Measurements from ENCODE around the gene RPP21.

Gene RPP21

DNA sequence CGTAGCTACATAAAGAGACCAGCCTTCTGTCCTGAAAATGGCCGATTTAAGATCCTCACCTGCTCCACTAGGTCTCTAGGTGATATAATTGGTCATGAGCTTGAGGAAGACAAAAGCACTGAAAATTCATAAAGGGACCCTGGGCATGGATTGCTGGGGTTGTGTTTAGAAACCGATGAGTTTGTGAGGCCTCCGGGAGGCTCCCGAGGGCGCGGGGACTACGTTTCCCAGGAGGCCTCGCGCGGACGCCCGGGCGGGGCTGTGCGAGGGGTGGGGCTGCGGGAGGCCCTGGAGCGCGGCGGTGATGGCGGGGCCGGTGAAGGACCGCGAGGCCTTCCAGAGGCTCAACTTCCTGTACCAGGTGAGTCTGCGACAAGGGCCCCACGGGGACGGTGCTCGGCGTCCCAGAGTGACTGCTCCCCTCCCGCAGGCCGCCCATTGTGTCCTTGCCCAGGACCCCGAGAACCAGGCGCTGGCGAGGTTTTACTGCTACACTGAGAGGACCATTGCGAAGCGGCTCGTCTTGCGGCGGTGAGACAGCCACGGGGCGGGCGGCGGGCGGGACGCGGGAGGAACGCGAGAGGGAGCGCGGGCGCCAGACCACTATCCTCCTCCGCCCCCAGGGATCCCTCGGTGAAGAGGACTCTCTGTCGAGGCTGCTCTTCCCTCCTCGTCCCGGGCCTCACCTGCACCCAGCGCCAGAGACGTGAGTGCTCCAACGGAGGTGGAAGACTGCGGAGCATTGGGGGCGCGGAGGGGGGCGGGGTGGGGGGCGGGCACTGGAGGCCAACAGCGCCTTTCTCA lies at the start of gene RPP21:
Gene RPP21, plus strand, starts transcription at position 289 of the 804 bp plus-strand sequence. Its CDS starts 16 bp downstream, at position 305.
- peak; percentile 69 for DNase-seq

DNA sequence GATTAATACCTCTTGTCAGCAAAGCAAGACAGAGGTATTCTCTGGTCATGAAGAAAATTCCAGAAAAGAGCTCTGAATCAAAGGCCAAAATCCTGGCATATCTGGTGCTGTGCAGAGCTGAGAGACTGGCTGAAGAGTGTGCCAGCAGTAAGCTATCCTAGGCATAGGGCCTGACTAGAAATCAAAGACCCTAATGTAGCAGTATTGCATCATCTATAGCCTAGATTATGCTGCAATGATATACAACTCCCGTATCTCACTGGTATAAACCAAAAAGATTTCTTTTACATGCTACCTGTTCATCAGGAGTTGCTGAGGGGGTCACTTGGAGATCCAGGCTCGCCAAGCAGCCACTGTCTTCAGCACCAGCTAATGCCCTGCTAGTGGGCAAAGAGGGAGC lies 49.1 kb upstream of the RPP21 start:
- DNase-seq: no peak

DNA sequence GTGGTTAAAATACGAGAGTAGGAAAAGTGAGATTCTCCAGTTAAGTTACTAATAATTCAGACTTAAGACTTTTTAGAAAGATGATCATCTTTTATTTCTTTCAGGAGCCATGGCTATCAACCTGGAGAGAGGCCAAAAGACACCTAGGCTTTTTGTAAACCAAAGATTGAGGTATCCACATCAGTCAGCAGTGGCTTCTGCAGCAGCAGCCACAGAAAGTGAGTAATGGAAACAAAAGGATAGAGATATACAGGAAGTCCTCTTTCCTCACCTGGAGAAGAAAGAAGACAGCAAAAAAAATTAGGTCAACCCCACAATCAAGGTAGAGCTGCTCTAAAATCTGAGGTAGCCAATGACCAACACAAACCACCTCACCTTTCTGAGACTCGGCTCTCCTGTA lies 41.0 kb upstream of the RPP21 start:
- no peak for DNase-seq

DNA sequence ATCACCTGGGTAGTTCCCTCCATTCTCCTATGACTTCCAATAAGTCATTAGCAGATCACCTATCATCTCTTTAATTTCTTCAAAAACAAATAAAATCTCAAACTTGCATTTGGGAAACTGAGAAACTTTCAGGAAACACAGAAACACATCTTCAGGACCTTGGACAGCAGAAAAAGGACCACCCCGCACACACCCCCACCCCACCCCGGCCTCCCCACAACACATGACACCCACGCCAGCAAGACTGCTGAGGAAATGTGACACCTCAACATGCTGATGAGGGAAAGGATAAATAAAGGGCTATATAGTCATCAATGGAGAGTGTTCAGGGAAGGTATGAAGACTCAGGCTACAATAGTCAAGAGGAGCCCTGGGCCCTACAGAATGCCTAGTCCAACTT lies 33.9 kb upstream of the RPP21 start:
- DNase-seq: no peak

DNA sequence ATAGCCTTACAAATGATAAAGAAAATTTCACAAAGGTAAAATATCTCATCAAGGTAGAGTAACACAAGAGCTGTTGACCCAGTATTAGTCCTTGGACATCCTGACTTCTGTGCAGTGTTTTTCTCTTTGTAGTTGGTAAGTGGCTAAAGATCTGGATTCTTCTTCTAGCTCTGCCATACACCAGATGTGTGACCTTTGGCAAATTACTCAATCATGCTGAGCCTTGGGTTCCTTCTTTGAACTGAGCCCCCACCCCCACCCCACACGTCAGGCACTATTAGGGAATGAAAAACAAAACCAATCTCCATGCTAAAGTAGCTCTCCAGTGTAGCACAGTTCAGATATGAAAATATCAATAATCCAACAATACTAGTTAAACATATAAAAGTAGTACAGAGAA lies 33.3 kb upstream of the RPP21 start:
- no peak for DNase-seq

DNA sequence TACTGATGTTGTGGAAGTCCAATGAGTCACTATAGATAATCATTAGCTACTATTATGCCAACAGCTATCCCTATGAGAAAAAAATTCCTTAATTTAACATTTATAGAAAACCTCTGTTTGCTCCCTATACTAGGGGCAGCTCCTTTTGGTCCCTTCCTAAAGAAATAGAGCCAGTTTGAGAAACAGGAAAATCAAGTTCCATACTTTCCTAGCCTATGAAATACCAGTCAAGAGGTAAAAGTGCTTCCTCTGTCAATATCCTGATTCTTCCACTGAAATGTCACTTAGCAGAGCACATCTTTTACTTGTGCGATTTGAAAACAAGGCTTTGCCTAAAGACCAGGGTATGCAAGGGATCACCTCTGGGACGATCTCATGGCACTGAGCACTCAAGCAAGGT lies 32.7 kb upstream of the RPP21 start:
- no peak for DNase-seq

DNA sequence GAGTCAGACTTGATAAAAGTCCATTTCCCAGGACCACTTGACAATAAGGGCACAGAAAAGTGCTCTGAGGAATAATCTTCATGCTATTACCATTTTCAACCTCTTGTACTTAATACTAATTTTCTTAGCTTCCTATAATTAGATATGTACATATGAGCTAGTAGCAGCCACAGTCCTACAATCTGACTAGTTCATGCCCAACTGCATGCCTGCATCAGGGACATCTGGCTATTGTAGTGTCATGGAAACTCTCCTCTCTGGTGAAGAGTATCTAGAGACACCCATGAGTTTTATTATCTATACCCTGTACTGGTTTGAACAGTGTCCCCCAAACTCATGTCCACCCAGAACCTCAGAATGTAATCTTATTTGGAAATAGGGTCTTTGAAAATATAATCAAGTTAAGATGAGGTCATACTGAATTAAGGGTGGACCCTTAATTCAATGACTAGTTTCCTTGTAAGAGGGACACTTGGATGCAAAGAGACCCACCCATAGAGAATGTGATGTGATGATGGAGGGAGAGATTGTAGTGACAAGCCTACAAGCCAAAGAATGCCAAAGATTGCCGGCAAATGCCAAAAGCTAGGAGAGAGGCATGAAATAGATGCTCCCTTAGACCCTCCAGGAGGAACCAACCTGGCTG lies 32.2 kb upstream of the RPP21 start:
- DNase-seq: no peak

DNA sequence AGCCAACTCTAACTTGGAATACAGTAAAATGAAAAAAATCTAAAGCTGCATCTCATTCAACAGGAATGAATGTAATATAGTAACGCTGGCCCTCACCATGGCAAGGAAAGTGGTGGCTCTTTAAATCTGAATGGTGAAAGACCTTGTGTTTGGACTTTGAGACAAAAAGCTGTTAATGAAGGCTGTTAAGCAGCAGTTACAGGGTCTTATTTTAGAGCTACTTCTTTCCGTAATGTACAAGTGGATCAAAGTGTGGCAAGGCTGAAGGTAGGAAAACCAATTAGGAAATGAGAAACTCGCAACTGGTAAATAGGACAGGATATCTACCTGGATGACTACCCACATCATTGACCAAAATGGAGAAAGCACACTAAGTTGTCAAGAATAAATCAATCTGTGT lies 29.8 kb upstream of the RPP21 start:
- no peak for DNase-seq

DNA sequence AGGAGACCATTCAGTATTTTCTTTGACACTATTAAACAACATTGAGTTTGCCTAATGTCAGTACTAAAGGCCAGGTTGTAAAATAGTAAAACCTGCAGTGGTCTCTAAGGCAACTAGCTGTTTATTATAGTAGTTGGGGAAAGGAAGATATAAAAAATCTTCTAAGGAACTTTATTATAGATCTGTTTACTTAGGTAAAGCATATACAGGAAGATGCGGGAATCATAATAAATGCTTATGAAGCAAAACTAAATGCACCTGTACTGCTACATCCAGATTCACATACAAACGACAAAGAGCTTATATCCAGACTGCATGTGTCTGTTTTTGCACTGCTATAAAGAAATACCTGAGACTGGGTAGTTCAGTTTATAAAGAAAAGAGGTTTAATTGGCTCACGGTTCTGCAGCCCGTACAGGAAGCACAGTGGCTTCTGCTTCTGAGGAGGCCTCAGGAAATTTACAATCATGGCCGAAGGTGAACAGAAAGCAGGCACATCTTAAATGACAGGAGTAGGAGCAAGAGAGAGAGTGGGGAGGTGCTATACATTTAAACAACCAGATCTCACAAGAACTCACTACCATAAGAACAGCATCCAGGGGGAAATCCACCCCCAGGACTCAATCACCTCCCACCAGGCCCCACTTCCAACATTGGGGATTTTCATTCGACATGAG lies 26.9 kb upstream of the RPP21 start:
- DNase-seq: no peak

DNA sequence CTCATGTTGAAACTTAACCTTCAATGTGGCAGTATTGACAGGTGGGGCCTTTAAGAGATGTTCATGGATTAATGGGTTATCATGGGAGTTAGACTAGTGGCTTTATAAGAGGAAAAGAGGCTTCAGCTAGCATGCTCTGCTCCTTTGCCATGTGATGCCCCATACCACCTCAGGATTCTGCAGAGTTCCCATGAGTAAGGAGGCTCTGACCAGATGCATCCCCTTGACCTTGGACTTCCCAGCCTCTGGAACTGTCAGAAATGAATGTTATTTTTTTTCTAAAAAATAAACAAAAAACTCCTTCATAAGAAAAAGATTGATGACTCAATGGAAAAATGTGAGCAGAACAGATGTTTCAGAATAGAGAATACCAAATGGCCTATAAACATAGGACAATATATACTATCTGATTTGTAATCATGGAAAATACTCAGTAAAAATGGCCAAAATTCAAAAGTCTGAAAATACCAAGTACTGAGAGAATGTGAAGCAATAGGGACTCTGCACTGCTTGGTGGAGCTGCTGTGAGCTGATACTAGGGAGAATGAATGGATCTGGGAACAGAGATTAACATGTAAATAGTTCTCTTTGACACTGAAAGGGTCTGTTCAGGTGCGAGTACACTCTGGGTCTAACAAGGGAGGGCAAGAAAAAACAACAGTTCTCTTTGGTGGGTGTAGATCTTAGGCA lies 25.7 kb upstream of the RPP21 start:
- no peak for DNase-seq

DNA sequence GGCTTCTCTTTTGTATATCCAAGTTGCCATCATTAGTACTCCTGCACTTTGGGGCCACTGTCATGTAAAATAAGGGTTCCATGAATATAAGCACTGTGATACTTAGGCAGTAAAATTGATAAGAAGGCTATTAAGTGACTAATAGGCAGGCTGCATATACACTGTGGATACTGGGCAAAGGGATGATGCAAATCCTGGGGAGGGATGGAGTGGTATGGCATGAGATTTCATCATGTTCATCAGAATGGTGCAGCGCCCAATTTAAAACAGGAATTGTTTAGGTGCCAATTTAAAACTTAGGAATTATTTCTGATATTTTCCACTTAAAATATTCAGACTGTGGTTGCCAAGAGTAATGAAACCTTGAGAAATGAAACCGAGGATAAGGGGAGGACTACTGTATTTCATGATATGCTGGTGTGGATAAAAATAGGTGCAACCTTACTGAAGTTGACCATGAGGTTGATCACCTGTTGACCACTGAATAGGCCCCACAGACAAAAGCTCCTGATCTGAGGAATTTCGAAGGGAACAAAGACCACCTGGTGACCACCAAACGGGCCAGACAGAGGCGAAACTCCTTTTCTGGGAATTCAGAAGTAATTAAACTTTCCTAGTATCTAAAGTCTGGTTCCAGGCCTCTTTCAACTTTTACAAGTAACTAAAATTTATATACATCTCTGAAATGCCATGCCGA lies 23.1 kb upstream of the RPP21 start:
- DNase-seq: no peak

DNA sequence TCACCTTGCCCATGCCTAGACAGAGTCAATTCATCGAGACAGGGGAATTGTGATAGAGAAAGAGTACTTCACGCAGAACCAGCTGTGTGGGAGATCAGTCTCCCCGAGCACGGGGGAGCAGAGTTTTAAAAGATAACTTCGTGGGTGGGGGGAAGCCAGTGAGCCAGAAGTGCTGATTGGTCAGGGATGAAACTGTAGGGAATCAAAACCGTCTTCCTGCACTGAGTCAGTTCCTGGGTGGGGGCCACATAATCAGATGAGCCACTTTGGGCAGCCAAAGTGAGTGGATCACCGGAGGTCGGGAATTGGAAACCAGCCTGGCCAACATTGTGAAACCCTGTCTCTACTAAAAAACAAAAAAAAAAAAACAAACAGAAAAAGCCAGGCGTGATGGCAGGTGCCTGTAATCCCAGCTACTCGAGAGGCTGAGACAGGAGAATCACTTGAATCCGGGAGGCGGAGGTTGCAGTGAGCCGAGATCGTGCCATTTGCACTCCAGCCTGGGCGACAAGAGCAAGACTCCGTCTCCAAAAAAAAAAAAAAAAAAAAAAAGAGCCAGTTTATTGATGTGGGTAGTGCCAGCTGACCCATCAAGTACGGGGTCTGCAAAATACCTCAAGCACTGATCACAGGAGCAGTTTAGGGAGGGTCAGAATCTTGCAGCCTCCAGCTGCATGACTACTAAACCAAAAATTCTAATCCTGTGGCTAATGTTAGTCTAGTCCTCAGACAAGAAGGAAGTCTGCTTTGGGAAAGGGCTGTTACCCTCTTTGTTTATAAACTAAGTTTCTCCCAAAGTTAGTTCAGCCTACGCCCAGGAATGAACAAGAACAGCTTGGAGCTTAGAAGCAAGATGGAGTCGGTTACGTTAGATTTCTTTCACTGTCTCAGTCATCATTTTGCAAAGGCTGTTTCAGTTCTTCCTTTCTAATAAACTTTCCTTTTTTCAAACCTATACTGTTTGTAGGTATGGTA lies 22.1 kb upstream of the RPP21 start:
- DNase-seq: peak; percentile 47

DNA sequence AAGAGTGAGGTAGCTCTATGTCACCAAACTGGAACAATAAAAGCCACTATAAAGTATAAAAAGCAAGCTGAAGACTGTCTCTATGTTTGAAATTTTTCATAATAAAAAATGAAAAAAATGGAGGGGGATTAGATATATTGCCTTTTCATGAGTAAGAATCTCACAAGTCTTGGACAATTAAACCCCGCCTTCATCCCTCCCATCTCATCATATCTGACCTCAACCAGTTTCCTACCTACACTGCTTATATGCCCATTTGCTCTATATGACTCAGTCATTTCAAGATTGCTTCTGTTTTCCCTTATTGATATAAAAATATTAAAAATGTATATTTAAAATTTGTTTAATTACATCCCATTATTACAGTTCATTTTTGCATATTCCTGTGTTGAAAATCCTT lies 21.1 kb upstream of the RPP21 start:
- no peak for DNase-seq

DNA sequence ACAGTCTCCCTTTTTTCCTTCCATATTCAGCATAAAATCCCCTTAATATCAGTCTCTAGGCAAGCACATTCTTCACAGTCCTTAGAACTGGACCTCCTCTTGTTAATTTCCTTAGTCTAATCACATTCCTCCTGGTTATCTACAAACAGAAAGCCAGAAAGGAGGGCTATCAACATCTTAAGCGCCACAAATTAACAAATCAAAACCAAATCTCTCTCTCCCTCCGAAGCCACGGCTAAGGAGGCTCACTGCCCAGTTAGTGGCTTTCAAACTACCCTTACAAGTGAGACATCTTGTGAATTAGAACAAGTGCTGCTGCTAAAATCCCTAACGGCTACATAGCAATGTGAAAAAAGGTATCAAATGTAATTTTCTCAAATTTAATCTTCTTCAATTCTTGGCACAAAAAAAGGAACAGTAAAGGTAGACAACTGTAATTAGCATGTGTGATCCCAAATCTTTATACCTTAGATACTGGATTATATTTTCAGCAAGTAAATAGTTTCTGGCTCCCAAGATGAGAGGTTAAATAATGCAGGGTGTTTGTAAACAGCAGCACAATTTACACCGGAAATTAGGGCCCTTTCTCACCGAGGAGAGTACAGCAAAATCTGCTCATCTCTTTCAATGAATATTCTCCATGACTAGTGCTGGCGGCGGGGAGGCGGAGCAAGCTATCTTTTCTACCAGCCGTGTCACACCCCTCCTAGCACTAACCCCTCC lies 19.6 kb upstream of the RPP21 start:
- no peak for DNase-seq

DNA sequence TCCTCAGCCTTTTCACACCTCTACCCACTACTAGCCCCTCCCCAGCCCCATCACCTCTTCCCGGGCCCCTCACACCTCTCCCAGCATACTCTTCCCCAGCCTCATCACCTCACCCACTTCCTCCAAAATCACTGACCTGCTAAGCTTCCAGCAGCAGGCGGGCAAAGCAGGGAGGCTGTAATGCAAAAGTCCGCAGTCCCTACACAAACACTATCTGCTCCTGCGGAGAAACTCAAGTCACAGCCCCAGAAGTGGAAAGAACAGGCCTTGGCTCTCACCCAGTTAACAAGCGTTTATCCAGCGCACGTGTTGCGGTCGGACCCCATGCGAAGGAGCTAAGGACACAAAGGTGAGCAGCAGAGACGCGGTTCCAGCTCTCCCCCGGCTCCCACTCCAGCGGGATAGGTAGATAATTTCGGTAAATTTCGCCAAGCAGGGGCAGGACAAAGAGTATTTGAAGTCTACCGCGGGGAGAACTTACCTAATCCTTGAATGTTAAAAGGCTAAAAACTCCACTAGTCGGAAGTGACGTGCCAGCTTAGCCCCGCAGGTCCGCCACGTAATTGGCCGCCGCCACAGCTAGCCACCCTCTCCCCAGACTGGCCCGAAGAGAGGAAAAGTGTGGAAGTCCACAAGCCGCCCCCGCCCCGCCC lies 19.0 kb upstream of the RPP21 start:
- peak; percentile 79 for DNase-seq

DNA sequence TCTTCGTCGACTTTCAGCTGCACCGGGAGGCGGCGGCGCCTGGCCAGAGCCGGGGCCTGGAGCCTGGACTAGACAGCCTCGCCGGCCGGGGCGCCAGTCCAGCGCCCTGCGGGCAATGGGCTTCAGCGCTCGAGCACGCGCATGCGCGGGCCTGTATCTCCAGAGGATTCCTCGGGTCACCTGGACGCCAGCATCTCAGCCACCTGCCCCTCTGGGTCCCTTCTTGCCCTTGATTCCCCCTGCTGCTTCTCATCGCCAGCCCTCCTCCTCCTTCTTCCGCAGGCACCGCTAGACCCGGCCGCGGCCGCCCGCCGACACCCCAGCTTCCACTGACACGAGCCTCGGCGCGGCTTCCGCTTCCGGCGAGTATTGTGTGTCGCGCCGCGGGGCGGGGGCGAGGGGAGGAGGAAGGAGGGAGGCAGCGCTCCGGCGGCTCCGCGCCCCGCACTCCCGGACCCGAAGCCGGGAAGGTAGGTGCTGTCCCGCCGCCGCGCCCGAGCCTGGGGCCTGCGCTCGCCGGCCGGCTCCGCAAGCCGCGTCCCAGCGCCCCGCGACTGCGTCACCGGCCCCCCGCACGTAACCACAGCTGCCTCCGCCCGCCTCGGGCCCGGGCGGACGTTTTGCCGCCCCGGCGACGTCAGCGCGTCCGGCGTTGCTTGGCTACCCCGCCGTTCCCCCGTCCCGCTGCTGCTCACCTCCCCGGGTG lies 18.3 kb upstream of the RPP21 start, which contains the start of gene TRIM39:
Gene TRIM39, plus strand, starts transcription at position 402 of the 706 bp plus-strand sequence. CDS start 2,391 bp downstream, outside the sequence.
- DNase-seq: peak; percentile 82

DNA sequence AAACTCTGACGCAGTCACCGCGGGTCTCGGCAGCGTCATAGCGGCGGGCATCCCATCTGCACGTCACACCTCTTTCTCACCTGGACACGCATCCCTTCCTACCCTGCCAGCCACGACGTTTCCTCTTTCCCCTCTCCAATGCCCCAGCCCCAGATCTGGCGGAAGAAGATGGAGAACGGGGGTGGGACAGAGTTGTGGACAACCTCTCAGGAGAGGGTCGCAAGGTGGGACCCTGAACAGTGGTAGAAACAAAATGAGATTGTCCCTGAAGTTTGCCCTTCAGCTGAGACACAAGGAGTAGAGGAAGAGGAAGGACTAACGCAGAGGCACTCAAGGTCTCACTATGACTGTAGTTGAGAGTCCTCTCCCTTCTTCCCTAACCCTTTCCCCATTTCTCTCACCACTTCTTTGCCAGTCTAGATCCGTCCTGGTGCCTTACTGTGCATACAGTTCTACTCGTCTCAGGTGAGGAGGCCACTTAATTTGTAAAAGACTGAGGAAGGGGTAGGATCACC lies 17.7 kb upstream of the RPP21 start:
- DNase-seq: no peak

DNA sequence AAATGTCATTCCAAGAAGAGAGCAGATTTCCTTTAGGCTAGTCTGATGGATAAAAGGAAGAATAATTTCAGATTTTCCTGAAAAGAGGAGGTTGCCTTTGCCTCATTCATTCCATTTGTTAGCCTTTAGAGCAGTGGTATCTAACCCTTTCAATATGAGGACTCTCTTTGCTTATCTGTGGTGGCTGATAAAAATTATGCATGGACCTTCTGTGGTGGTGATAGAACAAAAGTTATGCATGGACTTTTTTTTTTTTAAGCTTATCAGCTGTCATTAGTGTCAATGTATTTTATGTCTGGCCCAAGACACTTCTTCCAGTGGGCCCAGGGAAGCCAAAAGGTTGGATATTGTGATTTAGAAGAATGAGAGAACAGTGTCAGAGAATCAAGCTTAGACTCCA lies 16.6 kb upstream of the RPP21 start:
- no peak for DNase-seq

DNA sequence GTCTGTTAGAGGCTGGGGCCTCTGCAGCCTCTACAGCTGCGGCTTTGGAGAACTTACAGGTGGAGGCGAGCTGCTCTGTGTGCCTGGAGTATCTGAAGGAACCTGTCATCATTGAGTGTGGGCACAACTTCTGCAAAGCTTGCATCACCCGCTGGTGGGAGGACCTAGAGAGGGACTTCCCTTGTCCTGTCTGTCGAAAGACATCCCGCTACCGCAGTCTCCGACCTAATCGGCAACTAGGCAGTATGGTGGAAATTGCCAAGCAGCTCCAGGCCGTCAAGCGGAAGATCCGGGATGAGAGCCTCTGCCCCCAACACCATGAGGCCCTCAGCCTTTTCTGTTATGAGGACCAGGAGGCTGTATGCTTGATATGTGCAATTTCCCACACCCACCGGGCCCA lies 15.6 kb upstream of the RPP21 start:
- no peak for DNase-seq
